Ishikawa (cell line): Measurements from ENCODE around the gene PARD3.

Experiments used
- CEBPB ChIP-seq: IDR thresholded peaks from 2 replicates; pipeline ENCODE4 v1.6.1; 2012
- EGR1 ChIP-seq: IDR thresholded peaks from 2 replicates; pipeline ENCODE4 v1.6.1; 2012
- EP300 ChIP-seq: IDR thresholded peaks from 2 replicates; pipeline ENCODE4 v1.6.1; 2012; ENCODE audit warnings: borderline replicate concordance
- TAF1 ChIP-seq: IDR thresholded peaks from 2 replicates; pipeline ENCODE4 v1.6.1; 2012; ENCODE audit warnings: low read depth, mild to moderate bottlenecking
- TCF12 ChIP-seq: IDR thresholded peaks from 2 replicates; pipeline ENCODE4 v1.6.1; 2012; ENCODE audit warnings: low read depth
- YY1 ChIP-seq: IDR thresholded peaks from 2 replicates; pipeline ENCODE4 v1.6.1; 2012; ENCODE audit warnings: low read depth
- ZBTB7A ChIP-seq: IDR thresholded peaks from 2 replicates; pipeline ENCODE4 v1.6.1; 2012; ENCODE audit warnings: low read depth
- TF ChIP-seq, protein P1 (sequence below): IDR thresholded peaks from 2 replicates; pipeline ENCODE4 v1.6.1; 2012
- TF ChIP-seq, protein P2 (sequence below): IDR thresholded peaks from 2 replicates; pipeline ENCODE4 v1.6.1; 2012; ENCODE audit warnings: low read depth, mild to moderate bottlenecking

DNA sequence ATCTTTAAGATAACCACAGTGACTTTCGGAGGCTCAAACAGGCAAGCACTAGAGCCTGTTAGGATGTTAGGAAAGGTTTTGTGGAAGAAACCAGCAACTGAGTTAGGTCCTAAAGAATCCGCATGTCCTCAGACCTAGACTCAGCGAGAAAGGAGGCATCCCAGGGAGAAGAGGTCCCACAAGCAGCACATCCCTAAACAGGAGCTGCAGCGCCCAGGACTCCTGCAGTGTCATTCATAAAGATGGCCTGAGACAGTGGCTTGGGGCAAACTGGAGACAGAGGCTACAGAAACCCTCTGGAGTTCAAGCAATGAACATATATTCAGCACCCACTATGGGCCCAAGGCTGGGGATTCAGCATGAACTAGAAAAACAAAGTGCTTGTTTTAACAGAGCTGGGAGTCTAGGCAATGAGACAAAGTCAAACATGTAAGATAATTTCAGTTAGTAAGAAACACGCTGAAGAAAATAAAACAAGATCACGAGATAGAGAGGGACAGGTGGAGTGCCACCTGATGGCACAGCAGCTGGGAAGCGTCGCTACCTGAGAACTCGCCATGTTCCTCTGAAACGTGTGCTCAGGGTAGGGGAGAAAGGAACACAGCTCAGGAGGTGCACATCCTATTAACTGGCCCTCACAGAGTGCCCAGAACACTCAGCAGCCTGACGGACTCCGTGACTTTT lies 48.1 kb downstream of the PARD3 start:
- TF ChIP-seq, protein P1, sequence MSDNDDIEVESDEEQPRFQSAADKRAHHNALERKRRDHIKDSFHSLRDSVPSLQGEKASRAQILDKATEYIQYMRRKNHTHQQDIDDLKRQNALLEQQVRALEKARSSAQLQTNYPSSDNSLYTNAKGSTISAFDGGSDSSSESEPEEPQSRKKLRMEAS: no peak
- TF ChIP-seq, protein P2, sequence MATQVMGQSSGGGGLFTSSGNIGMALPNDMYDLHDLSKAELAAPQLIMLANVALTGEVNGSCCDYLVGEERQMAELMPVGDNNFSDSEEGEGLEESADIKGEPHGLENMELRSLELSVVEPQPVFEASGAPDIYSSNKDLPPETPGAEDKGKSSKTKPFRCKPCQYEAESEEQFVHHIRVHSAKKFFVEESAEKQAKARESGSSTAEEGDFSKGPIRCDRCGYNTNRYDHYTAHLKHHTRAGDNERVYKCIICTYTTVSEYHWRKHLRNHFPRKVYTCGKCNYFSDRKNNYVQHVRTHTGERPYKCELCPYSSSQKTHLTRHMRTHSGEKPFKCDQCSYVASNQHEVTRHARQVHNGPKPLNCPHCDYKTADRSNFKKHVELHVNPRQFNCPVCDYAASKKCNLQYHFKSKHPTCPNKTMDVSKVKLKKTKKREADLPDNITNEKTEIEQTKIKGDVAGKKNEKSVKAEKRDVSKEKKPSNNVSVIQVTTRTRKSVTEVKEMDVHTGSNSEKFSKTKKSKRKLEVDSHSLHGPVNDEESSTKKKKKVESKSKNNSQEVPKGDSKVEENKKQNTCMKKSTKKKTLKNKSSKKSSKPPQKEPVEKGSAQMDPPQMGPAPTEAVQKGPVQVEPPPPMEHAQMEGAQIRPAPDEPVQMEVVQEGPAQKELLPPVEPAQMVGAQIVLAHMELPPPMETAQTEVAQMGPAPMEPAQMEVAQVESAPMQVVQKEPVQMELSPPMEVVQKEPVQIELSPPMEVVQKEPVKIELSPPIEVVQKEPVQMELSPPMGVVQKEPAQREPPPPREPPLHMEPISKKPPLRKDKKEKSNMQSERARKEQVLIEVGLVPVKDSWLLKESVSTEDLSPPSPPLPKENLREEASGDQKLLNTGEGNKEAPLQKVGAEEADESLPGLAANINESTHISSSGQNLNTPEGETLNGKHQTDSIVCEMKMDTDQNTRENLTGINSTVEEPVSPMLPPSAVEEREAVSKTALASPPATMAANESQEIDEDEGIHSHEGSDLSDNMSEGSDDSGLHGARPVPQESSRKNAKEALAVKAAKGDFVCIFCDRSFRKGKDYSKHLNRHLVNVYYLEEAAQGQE: no peak
- TF ChIP-seq CEBPB (no peak), TAF1 (no peak), TCF12 (no peak), ZBTB7A (no peak), EP300 (no peak), EGR1 (no peak), YY1 (no peak)
